SHP77 treated with DMSO at 0.1 percent for 48 hours (cell line): ENCODE results near the gene SERPINB6.
A peak's percentile ranks its signal among the peaks of the same experiment; 100 is the strongest.
"Not testable (repeated sequence)": the region's sequence is repeated elsewhere in the genome, so short reads cannot be mapped to it uniquely, and the experiment has no call there.

Experiments
- DNase-seq: peaks from one replicate; lab custom pipeline; 2025; lab: John Stamatoyannopoulos, UW

Gene SERPINB6

GRCh38 chr6:2971420-2972218 lies at the start of gene SERPINB6:
SERPINB6 (minus strand) TSS chr6:2971567; CDS start chr6:2959332, 12,235 bp downstream.
- no peak for DNase-seq

GRCh38 chr6:3019749-3020320 lies 48.5 kb upstream of the SERPINB6 start:
- DNase-seq = no peak

GRCh38 chr6:3019065-3019464 lies 47.7 kb upstream of the SERPINB6 start:
- DNase-seq = no peak

- DNase-seq = no peak
Measured at GRCh38 chr6:3017304-3017703, 45.9 kb upstream of the SERPINB6 start.

GRCh38 chr6:3016473-3017280 lies 45.3 kb upstream of the SERPINB6 start:
- DNase-seq = no peak

- no peak for DNase-seq
Measured at GRCh38 chr6:3015144-3015543, 43.8 kb upstream of the SERPINB6 start.

- DNase-seq = no peak
Measured at GRCh38 chr6:3014675-3015066, 43.3 kb upstream of the SERPINB6 start.

GRCh38 chr6:3013901-3014674 lies 42.7 kb upstream of the SERPINB6 start:
- no peak for DNase-seq

- DNase-seq = no peak
Measured at GRCh38 chr6:3013486-3013885, 42.1 kb upstream of the SERPINB6 start.

- no peak for DNase-seq
Measured at GRCh38 chr6:3011592-3011991, 40.2 kb upstream of the SERPINB6 start.

GRCh38 chr6:3011158-3011557 lies 39.8 kb upstream of the SERPINB6 start:
- DNase-seq = no peak

GRCh38 chr6:3009930-3010329 lies 38.6 kb upstream of the SERPINB6 start:
- no peak for DNase-seq

- DNase-seq = not testable (repeated sequence)
Measured at GRCh38 chr6:3008712-3009265, 37.4 kb upstream of the SERPINB6 start.

- DNase-seq = no peak
Measured at GRCh38 chr6:3007571-3007970, 36.2 kb upstream of the SERPINB6 start.

- no peak for DNase-seq
Measured at GRCh38 chr6:3006476-3006875, 35.1 kb upstream of the SERPINB6 start.

GRCh38 chr6:3005874-3006273 lies 34.5 kb upstream of the SERPINB6 start:
- no peak for DNase-seq

GRCh38 chr6:3005077-3005476 lies 33.7 kb upstream of the SERPINB6 start:
- DNase-seq = no peak

GRCh38 chr6:3003226-3003625 lies 31.9 kb upstream of the SERPINB6 start:
- DNase-seq = not testable (repeated sequence)

- peak; percentile 15 for DNase-seq
Measured at GRCh38 chr6:3001773-3002293, 30.5 kb upstream of the SERPINB6 start.

GRCh38 chr6:3001146-3001772 lies 29.9 kb upstream of the SERPINB6 start:
- DNase-seq = no peak
